Activated T-cell treated with anti-CD3 and anti-CD28 coated beads, Interleukin-2, amount 50 U/mL, for 72 hours (primary cell): ENCODE measurements around the gene STK25. TPM values are rescaled to one million over a fixed set of nuclear protein-coding genes. Genes with fewer than 3 reads are reported as not detected.

Experiments
- ATAC-seq, 2 donors: fragments of 150-1000 bp; cut with Tn5 transposase; replicated peaks in 1 of 2; 2 replicates each; pipeline ENCODE4 v1.10.0; 2021; ENCODE audit warnings: moderate library complexity in 2 of 2, mild to moderate bottlenecking in 1 of 2
- DNase-seq, 2 donors: peaks; one replicate each; pipeline ENCODE4 v3.0.0; 2021 to 2022; ENCODE audit warnings: mixed read lengths in 1 of 2
- H3K27ac Mint-ChIP-seq: one replicate; pipeline ENCODE4 v1.8.0; 2022; ENCODE audit warnings: mild to moderate bottlenecking, moderate library complexity, mixed read lengths
- H3K27me3 Mint-ChIP-seq: one replicate; pipeline ENCODE4 v1.8.0; 2022; ENCODE audit warnings: low read depth, mixed read lengths
- H3K36me3 Mint-ChIP-seq, 2 donors: one replicate each; pipeline ENCODE4 v1.8.0; 2022; ENCODE audit warnings: mixed read lengths in 2 of 2, mild to moderate bottlenecking in 1 of 2; ENCODE audit not compliant: insufficient read depth in 2 of 2
- H3K4me1 Mint-ChIP-seq: one replicate; pipeline ENCODE4 v1.8.0; 2022; ENCODE audit warnings: low read depth, mixed read lengths
- H3K4me3 Mint-ChIP-seq, 2 donors: one replicate each; pipeline ENCODE4 v1.8.0; 2022; ENCODE audit warnings: mild to moderate bottlenecking in 2 of 2, mixed read lengths in 2 of 2, moderate library complexity in 2 of 2
- H3K9me3 Mint-ChIP-seq, 2 donors: one replicate each; pipeline ENCODE4 v1.8.0; 2022; ENCODE audit warnings: mixed read lengths in 2 of 2
- total RNA-seq, 2 donors: library from RNA; stranded (reverse); gene quantifications; one replicate each; pipeline ENCODE4 v1.2.3, GENCODE V29; 2022

STK25 gene
- total RNA-seq, 2 donors from 2014 or later: 81.6 to 83.5 TPM

DNA sequence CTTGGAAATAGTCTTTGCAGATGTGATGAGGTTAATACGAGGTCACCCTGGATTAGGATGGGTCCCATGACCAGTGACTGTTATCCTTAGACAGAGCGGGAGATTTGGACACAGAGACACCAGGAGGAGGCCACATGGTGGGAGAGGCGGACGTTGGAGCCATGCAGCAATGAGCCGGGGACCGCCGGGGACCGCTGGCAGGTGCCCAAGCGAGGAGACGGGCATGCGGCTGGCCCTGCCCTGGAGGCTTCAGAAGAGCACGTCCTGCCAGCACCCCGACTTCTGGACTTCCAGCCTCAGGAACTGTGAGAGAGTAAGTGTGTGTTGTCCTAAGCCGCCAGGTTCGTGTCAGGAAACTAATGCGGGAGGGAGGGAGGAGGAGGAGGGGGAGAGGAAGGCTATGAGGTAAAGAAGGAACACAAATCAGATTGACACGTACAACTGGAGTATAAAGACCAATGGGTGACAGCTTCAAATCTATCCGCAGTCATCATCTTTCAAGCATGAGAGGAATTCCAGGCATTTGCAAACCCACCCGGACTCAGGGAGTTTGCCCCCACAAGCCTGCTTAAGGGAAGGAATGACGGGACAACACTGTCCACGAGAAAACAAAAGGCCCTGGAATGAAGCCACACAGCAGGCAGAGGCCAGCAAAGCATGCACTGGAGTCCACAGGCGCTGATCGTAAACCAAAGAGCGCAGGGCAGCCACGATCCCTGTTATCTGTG, 38.6 kb upstream of the STK25 start:
- Mint-ChIP-seq H3K9me3 (no peaks in the 10 kb centered on the region), H3K4me3 (no peak overlapping the region), H3K27ac (no peak overlapping the region), H3K27me3 (peaks cover 17% of the 10 kb centered on the region), H3K4me1 (no peaks in the 10 kb centered on the region), H3K36me3 (no peaks in the 10 kb centered on the region)
- DNase-seq: no peak
- ATAC-seq: no peak

DNA sequence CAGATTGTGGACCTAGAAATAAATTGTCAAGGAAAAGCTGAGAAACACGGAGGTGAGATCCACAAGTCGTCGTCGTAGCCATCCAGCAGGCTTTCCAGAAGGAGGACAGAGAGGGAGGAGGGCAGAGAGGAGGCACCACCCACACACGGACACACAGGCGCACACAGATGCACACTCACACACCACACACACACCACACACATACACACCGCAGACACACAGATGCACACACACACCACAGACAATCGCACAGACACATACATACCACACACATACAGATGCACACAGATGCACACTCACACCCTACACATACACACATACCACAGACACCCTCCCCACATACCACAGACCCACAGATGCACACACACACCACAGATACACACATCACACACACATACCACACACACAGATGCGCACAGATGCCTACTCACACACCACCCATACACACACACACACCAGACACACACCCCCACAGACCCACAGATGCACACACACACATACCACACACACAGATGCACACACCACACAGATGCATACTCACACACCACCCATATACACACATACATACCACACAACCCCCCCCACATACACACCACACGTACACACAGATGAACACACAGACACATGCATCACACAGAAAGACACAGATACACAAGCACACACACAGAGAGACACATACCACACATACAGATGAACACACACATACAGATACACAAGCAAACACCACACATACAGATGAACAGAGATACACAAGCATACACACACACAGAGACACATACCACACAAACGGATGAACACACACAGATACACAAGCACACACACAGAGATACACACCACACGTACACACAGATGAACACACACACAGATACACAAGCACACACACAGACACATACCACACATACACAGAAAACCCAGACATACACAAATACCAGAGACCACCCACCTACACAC, 37.4 kb upstream of the STK25 start:
- no peaks in the 10 kb centered on the region for H3K9me3 Mint-ChIP-seq
- H3K4me1 Mint-ChIP-seq: peaks cover under 1% of the 10 kb centered on the region
- ATAC-seq (no peak), DNase-seq (no peak)
- H3K4me3 Mint-ChIP-seq: no peak overlapping the region
- H3K27me3 Mint-ChIP-seq: peaks cover 7% of the 10 kb centered on the region
- no peak overlapping the region for H3K27ac Mint-ChIP-seq
- no peaks in the 10 kb centered on the region for H3K36me3 Mint-ChIP-seq

DNA sequence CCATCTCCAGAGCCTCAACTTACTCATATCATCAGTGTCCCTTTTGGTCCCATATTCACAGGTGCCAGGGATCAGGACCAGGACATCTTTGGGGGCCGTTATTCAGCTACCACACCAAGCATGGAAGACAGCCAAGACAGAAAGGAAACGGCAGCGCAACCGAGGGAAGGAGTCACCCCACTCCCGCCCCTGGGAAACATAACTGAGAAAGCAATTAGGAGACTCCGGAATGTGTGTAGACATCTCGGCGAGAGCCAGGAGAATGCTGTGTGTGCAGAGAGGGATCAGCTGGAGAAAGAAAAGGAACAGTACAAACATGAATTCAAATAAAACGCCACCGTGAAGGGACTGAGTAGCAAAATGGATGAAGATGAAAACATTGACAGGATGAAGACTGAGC, 36.7 kb upstream of the STK25 start:
- Mint-ChIP-seq H3K4me3 (no peak overlapping the region), H3K36me3 (no peaks in the 10 kb centered on the region), H3K27me3 (peaks cover 7% of the 10 kb centered on the region), H3K9me3 (no peaks in the 10 kb centered on the region), H3K27ac (no peak overlapping the region), H3K4me1 (peaks cover 6% of the 10 kb centered on the region)
- ATAC-seq (no peak), DNase-seq (no peak)

DNA sequence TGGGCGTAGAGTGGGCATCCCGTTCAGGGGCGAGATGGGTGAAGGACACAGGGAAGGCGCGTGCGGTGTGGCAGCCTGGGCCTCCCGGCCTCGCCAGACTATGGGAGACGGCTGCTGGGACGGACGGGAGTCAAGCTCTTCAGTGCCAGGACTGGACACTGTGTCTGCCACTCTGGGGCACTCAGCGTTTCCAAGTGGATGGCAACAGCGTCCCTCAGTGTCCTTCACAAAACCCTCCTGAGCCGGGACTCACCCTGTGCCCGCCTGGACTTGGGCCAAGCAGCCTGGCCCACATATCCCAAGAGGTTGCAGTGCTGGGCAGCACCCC, 33.9 kb upstream of the STK25 start:
- no peak for ATAC-seq
- Mint-ChIP-seq H3K9me3 (no peaks in the 10 kb centered on the region), H3K4me1 (peaks cover 6% of the 10 kb centered on the region), H3K27me3 (peaks cover 16% of the 10 kb centered on the region), H3K27ac (no peak overlapping the region), H3K4me3 (no peak overlapping the region), H3K36me3 (no peaks in the 10 kb centered on the region)
- DNase-seq: no peak

DNA sequence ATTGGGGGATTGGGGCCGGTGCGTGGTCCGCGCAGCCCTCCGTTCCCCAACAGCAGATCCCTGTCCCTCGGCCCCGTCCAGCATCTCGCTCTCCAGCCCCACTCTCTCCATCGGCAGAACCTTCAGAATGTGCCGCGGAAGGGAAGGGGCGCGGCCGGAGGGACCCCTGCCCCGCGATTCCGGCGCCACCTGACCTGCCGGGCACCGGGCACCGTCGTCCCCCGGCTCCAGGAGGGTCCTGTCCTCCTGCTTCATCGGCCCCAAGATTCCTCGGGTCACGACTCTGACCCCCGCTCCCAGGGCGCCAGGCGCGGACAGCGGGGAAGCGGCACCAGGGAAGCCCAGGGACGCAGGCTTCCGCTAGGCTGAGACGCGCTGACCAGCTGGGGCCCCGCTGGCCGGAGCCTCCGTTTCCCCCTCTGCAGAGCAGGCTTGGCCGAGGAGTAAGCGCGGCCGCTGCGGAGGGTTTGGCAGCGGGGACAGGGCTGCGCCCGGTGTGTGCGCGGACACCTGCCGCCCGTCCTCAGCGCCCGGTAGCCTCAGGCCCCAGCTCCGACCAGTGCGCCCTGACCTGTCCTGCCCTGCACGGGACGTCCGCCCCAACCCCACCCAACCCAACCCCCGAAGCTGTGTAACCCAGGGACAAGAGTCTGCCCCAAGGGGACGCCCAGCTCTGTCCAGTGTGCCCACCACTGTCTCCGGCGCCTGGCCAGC, 33.3 kb upstream of the STK25 start:
- Mint-ChIP-seq H3K27me3 (peaks cover 16% of the 10 kb centered on the region), H3K36me3 (no peaks in the 10 kb centered on the region), H3K4me3 (peak overlapping the region in 1 of 2 donors; percentile 51), H3K9me3 (no peaks in the 10 kb centered on the region), H3K27ac (no peak overlapping the region), H3K4me1 (peaks cover 6% of the 10 kb centered on the region)
- ATAC-seq (no peak), DNase-seq (no peak)

DNA sequence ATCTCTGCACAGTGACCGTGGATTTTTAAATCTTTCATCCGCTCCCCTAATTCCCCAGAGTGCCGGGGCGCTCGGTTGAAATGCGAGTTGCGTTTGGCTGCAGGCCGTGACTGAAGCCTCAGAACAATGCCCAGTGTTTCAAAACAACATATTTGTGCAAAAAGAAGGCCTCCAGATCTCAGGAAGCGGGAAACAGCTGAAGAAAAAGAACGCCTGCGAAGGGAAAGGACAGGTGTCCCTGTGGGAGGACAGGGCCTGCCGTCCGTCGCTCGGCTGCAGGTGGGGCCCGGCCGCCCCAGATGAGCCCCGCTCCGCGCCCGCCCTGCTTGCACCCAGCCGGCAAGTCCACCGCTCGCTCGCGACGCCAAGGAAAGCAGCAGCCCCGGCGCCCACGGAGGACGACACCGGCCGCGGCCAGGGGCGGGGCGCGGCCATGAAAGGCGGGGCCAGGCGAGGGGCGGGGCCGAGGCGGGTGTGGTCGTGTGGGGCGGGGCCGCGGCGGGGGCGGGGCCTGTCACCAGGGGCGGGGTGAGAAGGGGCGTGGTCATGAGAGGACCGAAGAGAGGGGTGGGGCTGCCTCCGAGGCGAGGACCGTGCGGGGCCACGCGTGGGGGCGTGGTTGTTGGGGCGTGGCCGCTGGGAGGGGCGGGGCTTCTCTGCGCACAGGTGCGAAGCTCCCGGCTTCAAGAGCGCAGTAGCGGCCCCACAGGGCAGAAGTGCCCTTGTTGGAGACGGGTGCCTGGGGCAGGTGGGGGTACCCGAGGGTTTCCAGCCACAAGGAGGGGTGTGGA, 32.6 kb upstream of the STK25 start:
- DNase-seq: peak; percentile 72 to 74
- H3K4me1 Mint-ChIP-seq: peaks cover 6% of the 10 kb centered on the region
- peaks cover 16% of the 10 kb centered on the region for H3K27me3 Mint-ChIP-seq
- no peaks in the 10 kb centered on the region for H3K36me3 Mint-ChIP-seq
- no peaks in the 10 kb centered on the region for H3K9me3 Mint-ChIP-seq
- peak overlapping the region; percentile 60 to 78 for H3K4me3 Mint-ChIP-seq
- ATAC-seq: peak; percentile 82 to 83
- no peak overlapping the region for H3K27ac Mint-ChIP-seq

DNA sequence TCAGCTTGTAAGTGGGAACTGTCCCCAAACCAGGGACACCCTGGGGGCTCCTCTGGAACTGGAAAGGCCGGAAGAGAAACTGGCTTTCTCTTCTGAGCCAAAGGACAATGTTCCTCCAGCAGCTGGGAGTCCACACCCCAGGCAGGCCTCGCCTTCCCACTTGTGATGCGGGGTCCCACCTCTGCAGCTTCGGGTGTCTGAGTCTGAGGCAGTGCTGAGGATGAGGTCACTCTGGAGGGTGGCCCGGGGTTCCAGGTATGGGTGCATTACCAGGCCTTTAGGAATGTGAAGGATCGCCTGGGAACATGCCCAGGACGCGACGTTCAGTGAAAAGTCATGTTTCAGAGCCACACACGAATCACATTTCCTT, 32.0 kb upstream of the STK25 start:
- H3K36me3 Mint-ChIP-seq: no peaks in the 10 kb centered on the region
- no peak overlapping the region for H3K27ac Mint-ChIP-seq
- no peak for ATAC-seq
- peaks cover 16% of the 10 kb centered on the region for H3K27me3 Mint-ChIP-seq
- H3K4me1 Mint-ChIP-seq: peaks cover 6% of the 10 kb centered on the region
- no peak for DNase-seq
- H3K9me3 Mint-ChIP-seq: no peaks in the 10 kb centered on the region
- H3K4me3 Mint-ChIP-seq: peak overlapping the region; percentile 60 to 78

DNA sequence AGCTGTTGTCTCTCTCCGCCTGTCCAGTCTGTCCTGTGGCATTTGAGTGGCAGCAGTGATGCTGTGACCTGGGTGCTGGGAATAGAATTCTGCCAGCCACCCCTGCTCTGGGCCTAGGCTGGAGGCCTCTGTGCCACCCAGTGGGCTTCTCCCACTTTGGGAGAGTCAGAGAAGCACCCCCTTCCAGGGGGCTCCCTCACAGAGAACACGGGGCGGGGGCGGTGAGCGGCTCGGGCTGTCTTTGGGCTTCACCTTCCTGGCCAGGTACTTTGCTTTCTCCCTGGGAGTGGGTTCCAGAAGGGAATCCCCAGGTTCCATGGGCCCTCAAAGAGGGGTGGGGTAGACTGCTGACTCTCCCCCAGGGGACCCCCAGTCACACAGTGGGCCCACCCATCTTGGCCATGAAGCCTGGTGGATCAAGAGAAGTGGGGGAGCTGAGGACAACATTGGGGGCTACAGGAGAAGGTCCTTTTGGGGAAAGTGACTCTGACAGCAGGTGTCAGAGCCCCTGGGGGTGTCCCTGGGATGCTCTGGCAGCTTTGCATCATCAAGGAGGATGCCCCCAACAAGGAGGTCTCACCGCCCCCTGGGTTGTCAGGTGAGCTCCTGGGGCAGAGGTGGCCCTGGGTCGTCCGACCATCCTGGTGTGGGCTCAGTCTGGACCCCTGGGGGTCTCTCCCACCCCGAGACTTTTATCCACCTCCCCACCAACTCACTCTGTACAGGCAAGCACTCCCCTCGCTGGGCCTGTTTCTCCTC, 31.4 kb upstream of the STK25 start:
- Mint-ChIP-seq H3K9me3 (no peaks in the 10 kb centered on the region), H3K27ac (no peak overlapping the region), H3K36me3 (no peaks in the 10 kb centered on the region), H3K4me1 (peaks cover 6% of the 10 kb centered on the region), H3K27me3 (peaks cover 16% of the 10 kb centered on the region), H3K4me3 (no peak overlapping the region)
- no peak for DNase-seq
- no peak for ATAC-seq

DNA sequence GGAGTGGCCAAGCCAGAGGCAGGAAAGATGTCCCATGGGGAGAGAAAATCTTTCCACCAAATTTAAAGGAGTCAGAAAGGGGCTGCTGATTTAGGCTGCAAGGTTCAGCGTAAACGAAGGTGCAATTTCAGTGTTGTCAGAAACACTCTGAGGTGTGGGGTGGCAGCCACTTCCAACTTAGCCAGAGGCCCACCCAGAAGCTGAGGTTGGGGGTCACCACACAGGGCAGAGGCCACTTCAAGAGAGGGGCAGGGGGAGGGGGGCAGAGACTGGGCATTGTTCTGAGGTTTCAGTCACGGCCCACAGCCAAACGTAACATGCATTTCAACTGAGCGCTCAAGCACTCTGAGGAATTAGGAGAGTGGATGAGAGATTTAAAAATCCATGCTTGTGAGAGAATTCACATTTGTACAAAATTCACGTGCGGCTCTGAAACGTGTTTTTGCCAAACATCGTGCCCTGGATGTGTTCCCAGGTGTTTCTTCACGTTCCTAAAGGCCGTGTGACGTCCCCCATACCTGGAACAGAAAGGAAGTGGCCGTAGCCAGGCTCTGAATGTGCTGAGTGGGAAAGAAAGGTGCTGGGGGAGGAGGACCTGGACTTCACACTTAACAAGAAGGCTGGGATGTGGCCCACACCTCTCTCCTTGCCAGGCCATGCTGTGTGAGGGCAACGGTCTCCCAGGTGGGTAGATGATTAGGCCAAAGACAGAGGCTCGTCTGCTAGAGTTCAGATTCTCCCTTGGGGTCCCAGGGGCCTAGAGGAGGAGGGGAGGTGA, 30.6 kb upstream of the STK25 start:
- Mint-ChIP-seq H3K27me3 (peaks cover 16% of the 10 kb centered on the region), H3K4me3 (no peak overlapping the region), H3K4me1 (peaks cover 6% of the 10 kb centered on the region), H3K36me3 (no peaks in the 10 kb centered on the region), H3K9me3 (no peaks in the 10 kb centered on the region), H3K27ac (no peak overlapping the region)
- DNase-seq (no peak), ATAC-seq (no peak)

DNA sequence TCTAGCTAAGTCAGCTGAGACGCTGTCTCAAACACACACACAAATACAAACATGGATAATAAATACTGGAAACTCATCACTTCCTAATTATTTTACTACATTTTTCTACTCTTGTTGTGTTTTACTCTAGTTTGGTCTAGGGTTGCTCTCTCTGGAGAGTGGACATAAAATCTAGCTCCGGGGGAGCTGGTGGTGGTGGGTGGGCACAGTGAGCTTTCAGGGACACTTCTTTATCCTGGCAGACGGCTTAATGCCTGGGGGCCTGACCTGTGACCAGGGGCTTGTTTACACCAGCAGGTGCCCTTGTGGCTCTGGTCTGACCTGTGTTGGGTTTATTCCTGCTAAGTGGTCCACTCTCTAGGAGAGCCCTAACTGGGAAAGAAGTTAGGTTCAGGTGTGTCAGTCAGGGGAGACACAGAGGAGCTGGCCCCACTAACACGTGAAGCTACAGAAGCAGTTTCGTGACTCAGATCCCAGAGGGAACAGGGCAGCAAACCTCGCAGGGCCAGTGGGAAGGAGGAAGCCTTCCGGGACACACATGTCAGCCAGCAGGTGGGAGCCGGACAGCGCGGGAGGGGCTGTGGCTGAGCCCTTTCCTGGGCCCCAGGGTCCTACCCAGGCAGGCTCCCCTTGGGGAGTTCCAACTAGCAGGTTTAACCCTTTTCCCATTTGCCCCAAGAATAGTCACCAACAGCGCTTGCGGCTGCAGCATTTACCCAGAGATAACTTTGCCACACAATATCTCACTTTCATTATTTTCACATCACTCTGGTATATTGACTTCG, 27.7 kb upstream of the STK25 start:
- Mint-ChIP-seq H3K9me3 (no peaks in the 10 kb centered on the region), H3K4me3 (no peak overlapping the region), H3K27ac (no peak overlapping the region), H3K27me3 (peaks cover 10% of the 10 kb centered on the region), H3K36me3 (no peaks in the 10 kb centered on the region), H3K4me1 (peaks cover 6% of the 10 kb centered on the region)
- ATAC-seq: no peak
- no peak for DNase-seq

DNA sequence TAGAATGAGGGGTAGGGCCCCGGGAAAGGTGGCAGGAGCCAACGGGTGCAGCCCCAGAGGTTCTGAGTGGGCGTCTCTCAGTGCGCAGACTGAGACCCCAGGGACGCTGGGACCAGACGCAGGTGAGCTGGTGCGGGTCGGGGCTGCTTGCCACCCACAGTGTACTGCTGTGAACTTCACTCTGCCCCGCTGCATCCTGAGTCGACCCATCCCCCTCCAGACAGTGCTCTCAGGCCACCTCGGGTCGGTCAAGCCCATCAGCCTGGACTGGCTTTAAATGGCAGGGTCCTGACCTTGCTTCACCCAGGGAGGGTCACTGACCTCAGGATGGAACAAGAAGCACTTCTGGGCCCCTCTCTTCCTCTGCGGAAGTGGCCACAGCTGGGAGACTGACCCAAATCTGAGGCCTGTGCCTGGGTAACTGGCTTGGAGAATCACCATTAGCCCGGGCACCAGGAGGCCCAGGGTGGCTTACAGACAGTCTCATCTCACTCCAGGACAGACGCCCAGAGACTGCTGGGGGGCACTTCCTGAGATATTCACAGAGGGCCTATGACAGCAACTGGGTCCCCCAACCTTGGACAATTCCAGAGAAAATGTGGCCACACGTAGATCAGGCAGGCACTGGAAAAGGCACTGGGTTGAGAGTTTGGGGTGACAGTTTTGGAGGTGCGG, 26.5 kb upstream of the STK25 start:
- ATAC-seq: no peak
- no peak overlapping the region for H3K4me3 Mint-ChIP-seq
- DNase-seq: no peak

More for the DNA sequence above, 26.5 kb upstream of the STK25 start:
- peaks cover 10% of the 10 kb centered on the region for H3K27me3 Mint-ChIP-seq
- H3K9me3 Mint-ChIP-seq: no peaks in the 10 kb centered on the region
- no peak overlapping the region for H3K27ac Mint-ChIP-seq
- no peaks in the 10 kb centered on the region for H3K36me3 Mint-ChIP-seq
- H3K4me1 Mint-ChIP-seq: no peaks in the 10 kb centered on the region
